Measurements from ENCODE around the gene P2RX7.

The P2RX7 gene

GRCh38 chr12:121132601-121133481, at the start of gene P2RX7:
P2RX7 (plus strand) TSS chr12:121132876; CDS start chr12:121132971, 95 bp downstream.
- DNase-seq, result peak; percentile 30

- DNase-seq, result no peak
Measured at GRCh38 chr12:121084229-121084628, 48.4 kb upstream of the P2RX7 start.

- no peak for DNase-seq
Measured at GRCh38 chr12:121085069-121085468, 47.6 kb upstream of the P2RX7 start.

GRCh38 chr12:121085506-121086353, 46.9 kb upstream of the P2RX7 start:
- no peak for DNase-seq

GRCh38 chr12:121086781-121087295, 45.8 kb upstream of the P2RX7 start:
- DNase-seq, result no peak

- DNase-seq, result no peak
Measured at GRCh38 chr12:121087467-121088194, 45.0 kb upstream of the P2RX7 start.

- no peak for DNase-seq
Measured at GRCh38 chr12:121088195-121088585, 44.5 kb upstream of the P2RX7 start.

GRCh38 chr12:121089031-121089812, 43.5 kb upstream of the P2RX7 start:
- no peak for DNase-seq

- no peak for DNase-seq
Measured at GRCh38 chr12:121089813-121090430, 42.8 kb upstream of the P2RX7 start.

GRCh38 chr12:121090586-121091514, 41.8 kb upstream of the P2RX7 start:
- DNase-seq, result no peak

GRCh38 chr12:121092034-121092433, 40.6 kb upstream of the P2RX7 start:
- DNase-seq, result no peak

- DNase-seq, result no peak
Measured at GRCh38 chr12:121093487-121093891, 39.2 kb upstream of the P2RX7 start.

- peak; percentile 82 for DNase-seq
Measured at GRCh38 chr12:121095544-121096198, 37.0 kb upstream of the P2RX7 start.

GRCh38 chr12:121096199-121096798, 36.4 kb upstream of the P2RX7 start:
- no peak for DNase-seq

GRCh38 chr12:121099779-121100178, 32.9 kb upstream of the P2RX7 start:
- no peak for DNase-seq

- no peak for DNase-seq
Measured at GRCh38 chr12:121102307-121102706, 30.4 kb upstream of the P2RX7 start.

GRCh38 chr12:121107681-121108080, 25.0 kb upstream of the P2RX7 start:
- DNase-seq, result no peak

- no peak for DNase-seq
Measured at GRCh38 chr12:121108492-121108891, 24.2 kb upstream of the P2RX7 start.

- peak; percentile 75 for DNase-seq
Measured at GRCh38 chr12:121110211-121110940, 22.3 kb upstream of the P2RX7 start.
